ENCODE measurements around the gene ATPAF2. TPM values are rescaled to one million over a fixed set of nuclear protein-coding genes. Genes with fewer than 3 reads are reported as not detected.

ATPAF2 gene
- total and polyA plus RNA-seq, 5 donors from 2014 or later, result 10.9 to 25.1 (median 13.2) TPM

DNA sequence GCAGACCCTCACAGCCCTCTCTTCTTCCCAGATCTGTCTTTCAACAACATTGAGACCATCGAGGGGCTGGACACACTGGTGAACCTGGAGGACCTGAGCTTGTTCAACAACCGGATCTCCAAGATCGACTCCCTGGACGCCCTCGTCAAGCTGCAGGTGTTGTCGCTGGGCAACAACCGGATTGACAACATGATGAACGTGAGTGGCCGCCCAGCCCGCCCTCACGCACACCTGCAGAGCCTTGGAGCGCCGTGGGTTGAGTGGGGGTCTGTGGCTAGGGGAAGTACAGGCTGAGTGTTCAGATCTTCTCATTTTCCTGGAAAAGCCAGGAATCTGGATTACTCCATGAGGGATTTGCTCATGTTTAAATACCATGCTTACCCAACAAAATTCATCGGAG, 51.1 kb downstream of the ATPAF2 start:
- ATAC-seq (ENCODE audit: low read depth in 2 of 2), result no peak
- no peaks in the 10 kb centered on the region for H3K36me3 ChIP-seq (ENCODE audit: control insufficient read depth, insufficient read depth, low read length)
- DNase-seq, result no peak
- no peaks in the 10 kb centered on the region for H3K9me3 ChIP-seq (ENCODE audit: control insufficient read depth in 2 of 2, low read length in 2 of 2)
- H3K9me3 Mint-ChIP-seq, result no peaks in the 10 kb centered on the region
- H3K27ac Mint-ChIP-seq, result no peak overlapping the region
- H3K36me3 Mint-ChIP-seq, result no peaks in the 10 kb centered on the region
- H3K27me3 ChIP-seq (ENCODE audit: control insufficient read depth, insufficient read depth, low read length), result no peaks in the 10 kb centered on the region
- no peaks in the 10 kb centered on the region for H3K4me1 ChIP-seq (ENCODE audit: control insufficient read depth, insufficient read depth, low read length, poor library complexity, severe bottlenecking)
- no peaks in the 10 kb centered on the region for H3K4me1 Mint-ChIP-seq
- H3K27ac ChIP-seq (ENCODE audit: insufficient read depth, low read length, poor library complexity, severe bottlenecking), result no peak overlapping the region
- no peak overlapping the region for H3K4me3 Mint-ChIP-seq
- H3K4me3 ChIP-seq (ENCODE audit: low read depth, low read length), result no peak overlapping the region
- no peaks in the 10 kb centered on the region for H3K27me3 Mint-ChIP-seq

DNA sequence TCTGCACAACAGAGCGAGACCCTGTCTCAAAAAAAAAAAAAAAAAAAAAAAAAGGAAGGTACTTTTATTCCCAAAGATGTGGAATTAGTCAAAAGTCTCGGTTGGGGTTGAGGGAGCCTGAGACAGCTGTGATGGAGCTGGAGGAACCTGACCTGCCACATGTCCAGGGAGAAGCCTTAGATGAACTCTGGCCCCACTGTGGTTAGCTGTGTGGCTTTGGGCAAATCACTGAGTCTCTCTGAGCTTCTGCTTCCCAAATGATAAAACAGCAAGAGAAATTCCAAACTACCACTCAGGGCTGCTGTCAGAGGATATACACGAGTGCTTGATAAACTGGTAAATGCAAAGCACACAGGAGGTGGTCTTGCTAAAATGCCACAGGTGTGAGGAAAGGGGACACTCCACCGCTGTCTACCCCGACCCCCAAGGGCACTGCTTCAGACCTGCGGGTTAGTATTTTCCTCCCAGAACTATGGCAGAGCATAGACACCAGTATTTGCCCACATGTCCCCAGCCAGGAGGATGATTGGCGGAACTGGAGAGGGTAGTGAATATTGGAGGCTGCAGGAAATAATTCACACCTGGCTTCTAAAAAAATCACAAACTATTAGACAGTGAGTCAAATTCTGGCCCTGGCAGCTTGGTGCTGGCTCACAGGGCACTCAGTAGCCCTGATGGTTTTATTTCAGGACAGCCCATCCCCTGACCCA, 51.6 kb downstream of the ATPAF2 start:
- no peaks in the 10 kb centered on the region for H3K4me1 Mint-ChIP-seq
- no peaks in the 10 kb centered on the region for H3K36me3 Mint-ChIP-seq
- no peaks in the 10 kb centered on the region for H3K9me3 Mint-ChIP-seq
- no peaks in the 10 kb centered on the region for H3K27me3 ChIP-seq (ENCODE audit: control insufficient read depth, insufficient read depth, low read length)
- no peaks in the 10 kb centered on the region for H3K36me3 ChIP-seq (ENCODE audit: control insufficient read depth, insufficient read depth, low read length)
- DNase-seq (no peak), ATAC-seq (ENCODE audit: low read depth in 2 of 2) (no peak)
- H3K4me3 ChIP-seq (ENCODE audit: low read depth, low read length), result no peak overlapping the region
- no peaks in the 10 kb centered on the region for H3K9me3 ChIP-seq (ENCODE audit: control insufficient read depth in 2 of 2, low read length in 2 of 2)
- no peaks in the 10 kb centered on the region for H3K4me1 ChIP-seq (ENCODE audit: control insufficient read depth, insufficient read depth, low read length, poor library complexity, severe bottlenecking)
- no peaks in the 10 kb centered on the region for H3K27me3 Mint-ChIP-seq
- no peak overlapping the region for H3K4me3 Mint-ChIP-seq
- no peak overlapping the region for H3K27ac ChIP-seq (ENCODE audit: insufficient read depth, low read length, poor library complexity, severe bottlenecking)
- H3K27ac Mint-ChIP-seq, result no peak overlapping the region

DNA sequence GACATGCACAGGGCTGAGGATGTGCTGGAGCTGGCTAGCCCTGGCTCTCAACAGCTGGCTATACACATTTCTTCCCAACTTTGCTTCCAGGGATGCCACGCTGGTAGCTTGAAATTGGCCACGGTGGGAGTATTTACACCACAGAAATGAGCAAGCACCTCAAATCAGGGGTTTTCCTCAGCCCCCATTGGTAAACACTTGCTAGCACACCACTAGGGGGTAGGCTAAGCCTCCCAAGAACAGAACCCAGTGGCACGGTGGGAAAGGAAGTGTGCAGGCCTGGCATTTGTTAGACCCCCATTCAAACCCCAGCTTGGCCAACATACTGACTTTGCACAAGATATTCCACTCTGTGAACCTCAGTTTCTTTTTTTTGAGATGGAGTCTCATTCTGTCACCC, 53.4 kb downstream of the ATPAF2 start:
- Mint-ChIP-seq H3K4me1 (no peaks in the 10 kb centered on the region), H3K27me3 (no peaks in the 10 kb centered on the region), H3K9me3 (no peaks in the 10 kb centered on the region), H3K36me3 (no peaks in the 10 kb centered on the region), H3K27ac (no peak overlapping the region), H3K4me3 (no peak overlapping the region)
- Histone ChIP-seq H3K27me3 (ENCODE audit: control insufficient read depth, insufficient read depth, low read length) (no peaks in the 10 kb centered on the region), H3K9me3 (ENCODE audit: control insufficient read depth in 2 of 2, low read length in 2 of 2) (no peaks in the 10 kb centered on the region), H3K27ac (ENCODE audit: insufficient read depth, low read length, poor library complexity, severe bottlenecking) (no peak overlapping the region), H3K4me3 (ENCODE audit: low read depth, low read length) (no peak overlapping the region), H3K36me3 (ENCODE audit: control insufficient read depth, insufficient read depth, low read length) (no peaks in the 10 kb centered on the region), H3K4me1 (ENCODE audit: control insufficient read depth, insufficient read depth, low read length, poor library complexity, severe bottlenecking) (no peaks in the 10 kb centered on the region)
- DNase-seq (peak in 1 of 3 donors; percentile 17), ATAC-seq (ENCODE audit: low read depth in 2 of 2) (no peak)

DNA sequence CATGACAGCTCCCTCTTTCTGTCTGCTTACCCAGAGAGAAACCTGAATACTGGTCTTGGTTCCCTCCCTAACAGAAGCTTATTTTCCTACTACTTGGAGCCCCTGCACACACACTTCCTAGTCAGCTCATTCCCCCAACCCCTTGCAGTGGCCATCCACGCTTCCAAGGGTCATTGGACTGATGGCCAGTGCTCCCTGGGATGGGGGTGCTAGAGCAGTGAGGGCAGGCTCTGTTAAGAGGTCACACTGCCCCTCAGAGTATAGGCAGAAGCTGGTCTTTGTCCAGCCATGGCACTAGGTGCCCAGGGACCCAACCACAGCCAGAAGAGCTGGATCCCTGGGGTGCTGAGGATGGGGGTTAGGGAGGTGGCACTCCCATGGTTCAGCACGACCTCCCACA, 53.8 kb downstream of the ATPAF2 start:
- Histone ChIP-seq H3K36me3 (ENCODE audit: control insufficient read depth, insufficient read depth, low read length) (no peaks in the 10 kb centered on the region), H3K27me3 (ENCODE audit: control insufficient read depth, insufficient read depth, low read length) (no peaks in the 10 kb centered on the region), H3K27ac (ENCODE audit: insufficient read depth, low read length, poor library complexity, severe bottlenecking) (no peak overlapping the region), H3K4me3 (ENCODE audit: low read depth, low read length) (no peak overlapping the region), H3K9me3 (ENCODE audit: control insufficient read depth in 2 of 2, low read length in 2 of 2) (no peaks in the 10 kb centered on the region), H3K4me1 (ENCODE audit: control insufficient read depth, insufficient read depth, low read length, poor library complexity, severe bottlenecking) (no peaks in the 10 kb centered on the region)
- no peak overlapping the region for H3K27ac Mint-ChIP-seq
- DNase-seq (no peak), ATAC-seq (ENCODE audit: low read depth in 2 of 2) (no peak)
- H3K4me3 Mint-ChIP-seq, result no peak overlapping the region
- no peaks in the 10 kb centered on the region for H3K4me1 Mint-ChIP-seq
- no peaks in the 10 kb centered on the region for H3K27me3 Mint-ChIP-seq
- H3K9me3 Mint-ChIP-seq, result no peaks in the 10 kb centered on the region
- H3K36me3 Mint-ChIP-seq, result no peaks in the 10 kb centered on the region

DNA sequence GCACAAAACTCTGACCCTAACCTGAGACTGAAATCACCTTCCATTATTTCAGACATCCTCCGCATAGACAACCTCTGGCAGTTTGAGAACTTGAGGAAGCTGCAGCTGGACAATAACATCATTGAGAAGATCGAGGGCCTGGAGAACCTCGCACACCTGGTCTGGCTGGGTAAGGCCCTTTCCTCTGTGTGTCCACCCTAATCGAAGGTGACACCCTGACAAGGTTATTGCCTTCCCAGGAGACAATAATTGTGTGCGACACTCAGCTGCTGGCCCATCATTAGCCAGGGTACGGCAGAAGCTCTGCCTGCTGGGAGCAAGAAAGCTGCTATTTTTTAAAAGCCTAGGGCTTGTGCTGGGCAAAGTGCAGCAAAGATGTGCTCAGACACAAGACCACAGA, 55.2 kb downstream of the ATPAF2 start:
- Histone ChIP-seq H3K4me1 (ENCODE audit: control insufficient read depth, insufficient read depth, low read length, poor library complexity, severe bottlenecking) (no peaks in the 10 kb centered on the region), H3K4me3 (ENCODE audit: low read depth, low read length) (no peak overlapping the region), H3K36me3 (ENCODE audit: control insufficient read depth, insufficient read depth, low read length) (no peaks in the 10 kb centered on the region), H3K27ac (ENCODE audit: insufficient read depth, low read length, poor library complexity, severe bottlenecking) (no peak overlapping the region), H3K27me3 (ENCODE audit: control insufficient read depth, insufficient read depth, low read length) (no peaks in the 10 kb centered on the region), H3K9me3 (ENCODE audit: control insufficient read depth in 2 of 2, low read length in 2 of 2) (no peaks in the 10 kb centered on the region)
- no peaks in the 10 kb centered on the region for H3K4me1 Mint-ChIP-seq
- ATAC-seq (ENCODE audit: low read depth in 2 of 2) (no peak), DNase-seq (no peak)
- no peaks in the 10 kb centered on the region for H3K27me3 Mint-ChIP-seq
- no peaks in the 10 kb centered on the region for H3K36me3 Mint-ChIP-seq
- H3K9me3 Mint-ChIP-seq, result no peaks in the 10 kb centered on the region
- H3K4me3 Mint-ChIP-seq, result no peak overlapping the region
- H3K27ac Mint-ChIP-seq, result no peak overlapping the region

DNA sequence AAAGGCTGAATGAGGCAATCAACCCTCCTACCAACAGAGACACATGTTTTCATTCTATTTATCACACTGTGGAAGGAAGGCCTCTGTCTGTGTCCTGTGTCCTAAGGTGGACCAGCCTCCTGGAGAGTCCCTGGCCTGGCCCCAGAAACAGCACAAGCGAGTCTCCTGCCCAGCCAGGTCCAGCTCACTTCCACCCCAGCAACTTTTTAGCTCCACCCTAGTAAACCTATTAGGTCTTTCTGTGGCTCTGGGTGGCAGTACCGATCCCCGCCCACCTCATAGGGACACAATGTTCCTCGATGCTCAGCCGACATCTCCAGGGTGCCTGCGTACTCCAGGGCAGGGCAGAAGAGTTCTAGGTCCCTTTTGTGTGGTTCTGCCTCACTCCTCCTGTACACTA, 55.6 kb downstream of the ATPAF2 start:
- no peaks in the 10 kb centered on the region for H3K4me1 ChIP-seq (ENCODE audit: control insufficient read depth, insufficient read depth, low read length, poor library complexity, severe bottlenecking)
- Mint-ChIP-seq H3K36me3 (no peaks in the 10 kb centered on the region), H3K9me3 (no peaks in the 10 kb centered on the region), H3K4me3 (no peak overlapping the region), H3K4me1 (no peaks in the 10 kb centered on the region), H3K27me3 (no peaks in the 10 kb centered on the region), H3K27ac (no peak overlapping the region)
- no peak overlapping the region for H3K27ac ChIP-seq (ENCODE audit: insufficient read depth, low read length, poor library complexity, severe bottlenecking)
- H3K9me3 ChIP-seq (ENCODE audit: control insufficient read depth in 2 of 2, low read length in 2 of 2), result no peaks in the 10 kb centered on the region
- no peaks in the 10 kb centered on the region for H3K27me3 ChIP-seq (ENCODE audit: control insufficient read depth, insufficient read depth, low read length)
- ATAC-seq (ENCODE audit: low read depth in 2 of 2) (no peak), DNase-seq (no peak)
- H3K36me3 ChIP-seq (ENCODE audit: control insufficient read depth, insufficient read depth, low read length), result no peaks in the 10 kb centered on the region
- no peak overlapping the region for H3K4me3 ChIP-seq (ENCODE audit: low read depth, low read length)

DNA sequence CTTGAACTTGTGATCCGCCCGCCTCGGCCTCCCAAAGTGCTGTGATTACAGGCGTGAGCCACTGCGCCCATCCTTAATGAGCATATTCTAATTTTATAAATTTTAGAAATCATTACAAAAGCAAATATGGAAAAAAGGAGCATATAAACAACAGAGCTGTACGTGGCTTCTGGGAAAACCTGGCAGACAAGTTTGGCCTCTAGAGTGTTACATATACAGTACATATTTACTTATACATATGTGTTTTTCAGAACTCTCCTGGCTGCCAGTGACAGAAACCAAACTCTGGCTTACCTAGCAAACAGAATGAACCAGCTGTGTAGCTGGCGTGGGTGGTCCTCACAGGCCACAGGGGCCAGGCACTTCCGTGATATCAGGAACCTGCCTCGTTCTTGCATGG, 56.2 kb downstream of the ATPAF2 start:
- Histone ChIP-seq H3K27ac (ENCODE audit: insufficient read depth, low read length, poor library complexity, severe bottlenecking) (no peak overlapping the region), H3K9me3 (ENCODE audit: control insufficient read depth in 2 of 2, low read length in 2 of 2) (no peaks in the 10 kb centered on the region), H3K4me1 (ENCODE audit: control insufficient read depth, insufficient read depth, low read length, poor library complexity, severe bottlenecking) (no peaks in the 10 kb centered on the region), H3K36me3 (ENCODE audit: control insufficient read depth, insufficient read depth, low read length) (no peaks in the 10 kb centered on the region), H3K27me3 (ENCODE audit: control insufficient read depth, insufficient read depth, low read length) (no peaks in the 10 kb centered on the region), H3K4me3 (ENCODE audit: low read depth, low read length) (no peak overlapping the region)
- no peak overlapping the region for H3K4me3 Mint-ChIP-seq
- no peaks in the 10 kb centered on the region for H3K36me3 Mint-ChIP-seq
- H3K4me1 Mint-ChIP-seq, result no peaks in the 10 kb centered on the region
- no peaks in the 10 kb centered on the region for H3K9me3 Mint-ChIP-seq
- ATAC-seq (ENCODE audit: low read depth in 2 of 2), result no peak
- no peaks in the 10 kb centered on the region for H3K27me3 Mint-ChIP-seq
- DNase-seq, result no peak
- H3K27ac Mint-ChIP-seq, result no peak overlapping the region

DNA sequence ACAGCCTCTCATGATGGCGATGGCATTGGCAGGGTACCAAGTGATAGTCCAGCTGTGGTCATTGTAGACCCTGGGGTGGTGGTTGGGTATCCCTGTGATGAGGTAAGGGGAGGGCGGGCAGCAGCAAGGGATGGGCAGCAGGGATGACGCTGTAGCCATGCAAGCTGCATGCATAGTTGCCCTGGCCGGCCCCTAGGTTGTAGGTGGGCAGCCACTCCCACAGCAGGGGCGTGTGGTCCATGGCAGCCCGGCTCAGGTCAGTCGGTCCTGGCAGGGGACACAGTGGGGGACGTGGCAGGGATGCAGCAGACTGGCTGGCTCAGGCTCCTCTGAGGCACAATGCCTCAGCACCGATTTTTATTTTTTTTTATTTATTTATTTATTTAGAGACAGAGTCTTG, 57.6 kb downstream of the ATPAF2 start:
- Mint-ChIP-seq H3K4me3 (no peak overlapping the region), H3K36me3 (no peaks in the 10 kb centered on the region), H3K9me3 (no peaks in the 10 kb centered on the region)

More for the DNA sequence above, 57.6 kb downstream of the ATPAF2 start:
- no peak overlapping the region for H3K27ac ChIP-seq (ENCODE audit: insufficient read depth, low read length, poor library complexity, severe bottlenecking)
- H3K36me3 ChIP-seq (ENCODE audit: control insufficient read depth, insufficient read depth, low read length), result no peaks in the 10 kb centered on the region
- no peaks in the 10 kb centered on the region for H3K4me1 ChIP-seq (ENCODE audit: control insufficient read depth, insufficient read depth, low read length, poor library complexity, severe bottlenecking)
- DNase-seq (no peak), ATAC-seq (ENCODE audit: low read depth in 2 of 2) (no peak)
- Mint-ChIP-seq H3K27ac (no peak overlapping the region), H3K27me3 (peaks cover 4% of the 10 kb centered on the region), H3K4me1 (no peaks in the 10 kb centered on the region)
- H3K9me3 ChIP-seq (ENCODE audit: control insufficient read depth in 2 of 2, low read length in 2 of 2), result no peaks in the 10 kb centered on the region
- no peak overlapping the region for H3K4me3 ChIP-seq (ENCODE audit: low read depth, low read length)
- no peaks in the 10 kb centered on the region for H3K27me3 ChIP-seq (ENCODE audit: control insufficient read depth, insufficient read depth, low read length)
